Gastrocnemius medialis (tissue), 4 donors: ENCODE results near the gene NLRC4.
"Not testable (repeated sequence)": the region's sequence is repeated elsewhere in the genome, so short reads cannot be mapped to it uniquely, and the experiment has no call there.

Experiments
- POLR2A ChIP-seq, 2 donors: fragments of 450-650 bp; IDR thresholded peaks; one replicate each; pipeline ENCODE4 v1.6.1; 2017; ENCODE audit warnings: antibody characterized with exemption in 2 of 2, mild to moderate bottlenecking in 2 of 2, moderate library complexity in 2 of 2
- TF ChIP-seq, protein P1 (sequence below), 5 experiments: fragments of 450-650 bp in 3 of 5; fragments of 200-600 bp in 2 of 5; sonication (generic) in 2 of 5; IDR thresholded peaks in 4 of 5; conservative IDR thresholded peaks in 1 of 5; 1 replicate in 4 of 5; 2 replicates in 1 of 5; pipeline ENCODE4 v1.5.1; 2016 to 2019; ENCODE audit warnings: antibody characterized with exemption in 5 of 5, mild to moderate bottlenecking in 3 of 5, moderate library complexity in 3 of 5

GRCh38 chr2:32203428-32203827 lies 61.3 kb downstream of the NLRC4 start:
- TF ChIP-seq POLR2A (IDR thresholded peaks at IDR 0.05), result not testable (repeated sequence)
- TF ChIP-seq, protein P1, sequence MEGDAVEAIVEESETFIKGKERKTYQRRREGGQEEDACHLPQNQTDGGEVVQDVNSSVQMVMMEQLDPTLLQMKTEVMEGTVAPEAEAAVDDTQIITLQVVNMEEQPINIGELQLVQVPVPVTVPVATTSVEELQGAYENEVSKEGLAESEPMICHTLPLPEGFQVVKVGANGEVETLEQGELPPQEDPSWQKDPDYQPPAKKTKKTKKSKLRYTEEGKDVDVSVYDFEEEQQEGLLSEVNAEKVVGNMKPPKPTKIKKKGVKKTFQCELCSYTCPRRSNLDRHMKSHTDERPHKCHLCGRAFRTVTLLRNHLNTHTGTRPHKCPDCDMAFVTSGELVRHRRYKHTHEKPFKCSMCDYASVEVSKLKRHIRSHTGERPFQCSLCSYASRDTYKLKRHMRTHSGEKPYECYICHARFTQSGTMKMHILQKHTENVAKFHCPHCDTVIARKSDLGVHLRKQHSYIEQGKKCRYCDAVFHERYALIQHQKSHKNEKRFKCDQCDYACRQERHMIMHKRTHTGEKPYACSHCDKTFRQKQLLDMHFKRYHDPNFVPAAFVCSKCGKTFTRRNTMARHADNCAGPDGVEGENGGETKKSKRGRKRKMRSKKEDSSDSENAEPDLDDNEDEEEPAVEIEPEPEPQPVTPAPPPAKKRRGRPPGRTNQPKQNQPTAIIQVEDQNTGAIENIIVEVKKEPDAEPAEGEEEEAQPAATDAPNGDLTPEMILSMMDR (IDR thresholded peaks at IDR 0.05 in 4 of 5, conservative IDR thresholded peaks at IDR 0.05 in 1 of 5), result not testable (repeated sequence)
